Bone marrow (tissue), 2 donors: ENCODE measurements around the gene CA11.
A peak's percentile ranks its signal among the peaks of the same experiment; 100 is the strongest.
"Not testable (repeated sequence)": the region's sequence is repeated elsewhere in the genome, so short reads cannot be mapped to it uniquely, and the experiment has no call there.

Experiments used
- DNase-seq, 2 donors: peaks; one replicate each; lab custom pipeline; 2025; lab: John Stamatoyannopoulos, UW

Gene CA11

DNA sequence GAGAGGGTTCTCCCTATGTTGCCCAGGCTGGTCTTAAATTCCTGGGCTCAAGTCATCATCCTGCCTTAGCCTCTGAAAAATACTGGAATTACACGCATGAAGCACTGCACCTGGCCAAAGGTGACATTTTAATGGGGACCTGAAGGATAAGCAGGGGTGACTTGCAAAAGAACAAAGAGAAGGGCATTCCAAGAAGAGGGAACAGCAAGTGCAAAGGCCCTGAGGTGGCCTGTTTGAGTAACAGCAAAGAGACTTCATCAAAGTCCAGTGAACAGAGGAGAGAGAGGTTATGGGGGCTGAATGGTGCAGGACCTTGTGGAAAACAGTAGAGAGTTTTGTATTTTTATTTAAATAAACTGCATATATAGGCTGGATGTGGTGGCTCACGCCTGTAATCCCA lies 4.1 kb downstream of the CA11 start:
- DNase-seq, result no peak

DNA sequence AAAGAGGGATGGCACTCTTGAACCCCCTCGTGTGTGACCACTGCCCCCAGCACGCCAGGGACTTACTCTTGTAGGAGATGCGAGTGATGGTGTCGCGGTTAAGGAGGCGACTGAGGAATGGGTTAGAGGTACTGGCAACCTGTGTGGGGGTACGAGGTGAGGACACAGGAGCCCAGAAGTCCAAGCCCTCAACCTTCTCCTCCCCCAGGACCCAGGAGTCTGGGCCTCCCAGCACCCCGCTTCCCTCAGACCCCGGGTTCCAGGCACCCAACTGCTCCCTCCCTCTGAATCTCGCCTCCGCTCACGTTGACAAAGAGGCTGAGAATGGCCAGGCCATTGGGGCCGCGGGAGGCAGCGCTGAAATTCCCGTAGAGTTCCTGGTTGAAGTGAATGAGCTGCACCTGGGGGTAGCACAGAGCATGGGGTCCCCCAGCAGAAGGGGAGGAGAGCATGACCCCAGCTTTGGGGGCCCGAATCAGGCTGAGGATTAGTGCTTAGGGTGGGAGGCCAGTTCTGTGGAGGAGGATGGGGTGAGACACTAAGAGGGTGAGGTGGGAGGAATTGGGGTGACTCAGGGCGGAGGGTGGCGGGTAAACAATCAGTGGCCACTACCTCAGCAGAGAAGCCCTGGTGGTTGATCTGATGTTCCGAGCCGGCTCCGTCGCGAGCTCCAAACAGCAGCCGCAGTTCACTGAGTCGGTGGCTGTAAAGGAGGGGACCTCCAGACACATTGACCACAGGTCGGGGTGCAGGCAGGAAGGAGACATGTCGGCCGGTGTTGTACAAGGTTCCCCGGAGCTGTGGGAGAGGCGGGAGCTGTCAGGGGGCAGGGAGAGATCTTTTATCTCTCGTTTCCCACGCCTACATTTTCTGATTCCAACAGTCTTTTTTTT lies 6.3 kb downstream of the CA11 start:
- DNase-seq, result no peak

DNA sequence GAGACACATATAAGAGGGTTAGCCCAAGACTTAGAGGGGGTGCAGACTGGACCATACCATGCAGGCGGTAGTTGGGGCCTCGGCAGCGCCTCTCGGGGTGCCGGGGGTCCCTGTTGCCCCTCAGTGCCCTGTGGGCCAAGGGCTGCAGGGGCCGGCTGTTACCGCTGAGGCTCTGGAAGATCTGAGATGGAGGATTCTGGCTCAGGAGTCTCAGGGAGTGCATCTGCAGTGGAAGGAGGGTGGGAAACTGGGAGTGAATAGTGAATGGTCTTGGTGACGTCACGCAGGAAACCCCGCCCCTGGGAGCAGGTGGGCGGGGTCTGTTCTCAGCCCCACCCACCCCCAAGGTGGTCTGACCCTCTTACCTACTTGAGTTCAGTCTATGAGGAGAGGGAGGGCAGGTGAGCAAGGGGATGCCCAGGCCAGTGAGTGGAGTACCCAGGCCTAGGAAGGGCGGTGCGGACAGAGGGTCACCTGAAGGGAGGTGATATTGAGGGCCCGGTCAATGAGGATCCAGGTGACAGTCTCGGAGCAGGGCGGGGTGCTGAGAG lies 7.1 kb downstream of the CA11 start:
- no peak for DNase-seq

DNA sequence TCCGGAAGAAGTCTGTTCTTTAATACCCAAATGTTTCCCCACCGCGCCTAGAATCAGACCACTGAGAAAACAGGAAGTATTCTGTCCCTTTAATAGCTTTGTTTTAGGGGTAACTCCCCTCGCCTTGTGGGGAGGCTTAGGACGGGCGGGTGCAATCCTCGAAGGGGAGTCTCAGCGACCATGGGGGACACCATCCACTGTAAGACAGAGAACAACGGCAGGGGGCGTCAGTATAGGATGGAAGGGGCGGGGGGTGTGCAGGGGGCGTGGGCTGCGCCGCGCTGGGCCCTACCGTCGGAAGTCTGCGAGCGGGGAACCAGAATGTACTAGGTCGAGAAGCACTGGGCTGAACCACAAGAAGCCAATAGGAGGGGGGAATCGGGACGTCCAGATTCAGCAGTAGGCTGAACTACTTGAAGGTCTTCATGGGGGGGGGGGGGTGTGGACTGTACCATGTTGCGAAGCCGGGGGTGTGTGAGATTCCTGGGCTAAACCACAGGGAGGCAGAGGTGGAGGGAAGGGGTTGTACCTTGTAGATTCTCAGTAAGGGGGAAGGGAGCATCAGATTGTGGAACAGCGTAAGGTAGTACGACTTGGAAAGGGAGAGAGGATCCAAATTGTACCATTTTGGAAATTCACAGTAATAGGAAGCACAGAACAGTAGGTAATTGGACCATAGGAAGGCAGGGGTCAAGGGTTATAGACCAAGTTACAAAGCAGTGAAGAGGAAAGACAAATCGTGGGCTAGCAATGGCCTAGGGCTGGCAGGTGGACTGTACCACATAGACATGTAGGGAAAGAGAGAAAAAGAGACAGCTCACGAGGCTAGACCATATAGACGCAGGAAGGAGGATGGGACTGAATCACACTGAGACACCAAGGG lies 7.8 kb downstream of the CA11 start:
- DNase-seq, result peak; percentile 82 to 90

DNA sequence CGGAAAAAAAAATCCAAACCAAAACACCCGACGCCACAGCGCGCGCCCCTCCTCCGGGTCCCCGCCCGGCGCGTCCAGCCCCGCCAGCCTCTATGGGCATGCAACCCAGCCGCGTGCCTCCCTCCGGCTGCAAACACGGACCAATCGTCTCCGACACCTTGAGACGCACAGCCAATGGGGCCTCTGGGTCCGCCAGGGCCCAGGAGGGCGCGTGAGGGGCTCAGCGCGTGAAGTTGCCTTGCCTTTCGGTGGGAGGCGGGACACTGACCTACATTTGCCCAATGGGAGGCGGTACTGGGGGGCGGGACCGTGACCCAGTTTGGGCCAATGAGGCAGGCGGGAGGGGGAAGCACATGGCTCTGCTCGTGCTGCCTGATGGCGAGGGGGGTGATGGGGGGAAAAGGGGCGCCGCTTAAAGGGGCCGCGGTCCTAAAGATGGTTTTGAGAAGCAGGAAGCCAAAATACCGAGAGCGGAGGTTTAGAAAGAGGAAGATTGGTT lies 8.5 kb downstream of the CA11 start:
- DNase-seq, result peak; percentile 82 to 100

DNA sequence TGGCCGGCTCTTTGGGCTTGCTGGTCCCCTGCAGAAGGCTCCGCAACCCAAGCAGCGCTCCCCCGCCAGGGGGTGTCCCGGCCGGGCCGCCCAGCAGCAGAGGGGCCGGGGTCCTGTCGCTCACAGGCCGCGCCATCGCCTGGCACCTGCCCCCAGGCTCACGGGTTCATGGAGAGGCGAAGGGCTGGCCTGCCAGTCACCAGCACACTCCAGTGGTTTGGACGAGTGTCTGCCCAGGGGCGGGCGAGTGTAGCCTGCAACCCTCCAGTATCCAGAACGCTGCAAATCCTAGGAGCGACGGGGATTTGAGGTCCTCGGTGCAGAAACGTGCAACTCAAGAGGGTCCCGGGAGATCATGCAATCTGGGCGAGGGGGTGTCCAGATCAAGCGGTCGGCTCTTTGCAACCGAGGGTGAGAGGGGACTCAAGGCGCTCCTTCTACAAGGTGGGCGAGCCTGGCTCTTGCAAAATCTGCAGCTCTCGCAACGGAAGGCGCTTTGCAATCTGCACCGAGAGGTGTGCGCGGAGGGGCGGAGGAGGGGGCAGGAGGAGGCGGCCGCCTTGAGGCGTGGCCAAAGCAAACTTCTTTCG lies 9.0 kb downstream of the CA11 start, which contains the start of gene DBP:
TSS of gene DBP (minus strand) at position 521 of the 590 bp plus-strand sequence. CDS start at position 136, 385 bp downstream.
- peak in 1 of 2 donors; percentile 69 for DNase-seq

DNA sequence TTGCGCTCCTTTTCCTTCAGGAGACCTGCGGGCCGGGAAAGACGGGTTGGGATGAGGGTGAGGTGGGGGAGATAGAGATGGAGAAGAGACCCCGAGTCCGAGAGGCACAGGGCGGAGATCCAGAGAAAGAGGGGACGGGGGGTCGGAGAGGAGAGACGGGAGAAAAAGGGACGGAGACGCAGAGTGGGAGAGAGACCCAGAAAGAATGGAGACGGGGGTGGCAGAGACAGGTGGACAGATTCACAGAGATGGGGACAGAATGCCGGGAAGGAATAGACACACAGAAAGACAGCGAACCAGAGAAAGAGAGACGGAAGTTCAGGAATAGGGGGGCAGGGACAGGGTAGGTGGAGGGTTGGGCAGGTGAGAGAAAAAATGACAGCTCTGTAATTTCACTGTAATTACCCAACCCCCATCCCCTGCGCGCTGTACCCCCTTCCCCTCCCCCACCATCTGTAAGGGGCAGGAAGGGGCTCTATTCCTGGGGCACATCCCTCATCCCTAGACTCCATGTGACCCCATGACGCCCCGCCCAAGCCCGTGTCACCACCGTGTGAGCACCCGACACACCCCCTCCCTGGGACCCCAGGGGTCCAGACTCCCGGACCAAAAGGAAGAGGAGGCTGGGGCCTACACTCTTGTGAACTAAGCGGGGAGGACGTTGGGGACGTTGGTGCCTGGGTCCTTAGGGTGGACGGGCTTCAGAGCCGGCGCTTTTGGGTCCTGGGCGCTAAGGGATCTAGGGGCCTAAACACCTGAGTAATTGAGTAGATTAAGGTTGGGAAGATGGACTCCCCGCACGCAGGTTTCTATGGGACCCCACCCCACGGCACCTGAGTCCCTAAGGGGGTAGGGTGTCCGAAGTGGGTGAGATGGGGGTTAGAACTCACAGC lies 9.8 kb downstream of the CA11 start:
- no peak for DNase-seq

DNA sequence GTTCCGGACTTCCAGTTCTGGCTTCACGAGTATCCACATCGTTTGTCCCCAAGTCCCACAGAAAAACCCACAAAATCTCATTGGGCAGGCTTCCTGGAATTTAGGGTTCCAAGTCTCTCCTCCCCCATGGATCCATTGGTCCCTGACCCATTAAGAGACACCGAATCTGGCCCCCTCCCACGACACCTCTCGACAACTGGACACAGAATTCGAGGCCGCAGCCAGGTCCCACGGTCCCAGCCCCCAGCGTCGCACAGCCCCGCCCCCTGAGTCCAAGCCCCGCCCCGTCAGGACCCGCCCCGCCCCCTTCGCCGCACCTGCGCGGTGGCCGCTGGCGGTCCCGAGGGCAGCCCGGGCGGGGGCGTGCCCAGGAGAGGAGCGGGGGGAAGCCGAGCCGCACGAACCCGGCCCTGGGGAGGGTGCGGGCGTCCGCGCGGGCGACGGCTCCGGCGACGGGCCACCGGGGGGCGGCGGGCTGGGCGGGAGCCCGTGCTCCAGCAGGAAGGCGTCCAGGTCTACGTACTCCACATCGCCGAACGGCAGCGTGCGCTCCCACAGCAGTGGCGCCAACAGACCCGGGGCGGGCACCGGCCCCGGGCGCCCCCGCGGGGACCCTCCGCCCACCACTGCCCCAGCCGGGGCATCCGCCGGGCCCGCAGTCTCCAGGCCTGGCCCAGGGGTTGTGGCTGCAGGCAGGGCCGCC lies 10.6 kb downstream of the CA11 start:
- peak in 1 of 2 donors; percentile 48 for DNase-seq

DNA sequence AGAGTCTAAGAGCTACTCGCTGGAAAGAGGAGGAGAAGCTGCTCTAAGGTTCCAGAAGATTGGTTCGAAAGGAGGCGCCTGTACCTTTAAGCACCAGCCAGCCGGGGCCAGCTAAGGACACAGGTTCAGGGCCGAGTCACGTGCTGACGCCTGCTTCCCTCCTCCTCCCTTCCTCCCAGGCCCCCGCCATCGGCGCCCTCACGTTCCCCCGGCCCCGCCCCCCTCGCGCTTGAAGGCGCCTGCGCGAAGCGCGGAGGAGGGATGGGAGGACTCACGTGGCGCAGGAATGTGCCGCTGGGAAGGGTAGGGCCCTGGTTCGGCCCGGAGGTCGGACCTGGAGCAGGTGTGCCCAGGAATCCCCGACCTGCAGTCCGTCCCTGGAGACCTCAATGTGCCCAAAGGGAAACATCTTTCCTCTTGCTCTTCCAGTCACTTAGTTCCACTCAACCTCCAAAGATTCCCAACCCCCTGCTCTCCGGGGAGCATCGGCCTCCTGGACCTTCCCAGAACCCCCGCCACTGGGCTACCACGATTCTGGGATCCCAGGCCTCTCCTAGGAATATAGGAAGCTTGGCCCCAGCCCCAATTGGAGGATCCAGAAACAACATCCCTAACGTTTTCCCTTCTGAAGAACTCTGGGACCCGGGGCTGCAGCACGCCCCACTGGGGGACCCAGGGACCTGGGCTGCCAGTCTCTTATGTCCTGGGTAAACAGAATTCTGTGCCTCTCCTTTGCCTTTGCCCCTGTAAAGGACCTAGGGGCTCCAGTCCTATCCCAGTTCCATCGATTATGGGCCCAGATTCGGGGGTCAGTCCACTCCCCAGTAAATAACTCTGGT lies 11.3 kb downstream of the CA11 start:
- peak; percentile 58 to 80 for DNase-seq

DNA sequence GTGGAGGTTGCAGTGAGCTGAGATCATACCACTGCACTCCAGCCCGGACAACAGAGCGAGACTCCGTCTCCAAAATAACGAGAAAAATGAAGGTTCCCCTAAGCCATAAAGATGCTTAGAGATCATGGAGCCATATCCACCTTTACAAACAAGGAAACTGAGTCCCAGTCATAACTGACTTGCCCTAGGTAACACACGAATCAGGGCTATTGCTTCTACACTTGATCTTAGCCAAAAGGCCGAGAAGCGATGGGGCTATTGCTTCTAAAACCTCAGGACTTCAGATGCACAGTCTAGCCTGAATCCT lies 12.0 kb downstream of the CA11 start:
- no peak for DNase-seq

DNA sequence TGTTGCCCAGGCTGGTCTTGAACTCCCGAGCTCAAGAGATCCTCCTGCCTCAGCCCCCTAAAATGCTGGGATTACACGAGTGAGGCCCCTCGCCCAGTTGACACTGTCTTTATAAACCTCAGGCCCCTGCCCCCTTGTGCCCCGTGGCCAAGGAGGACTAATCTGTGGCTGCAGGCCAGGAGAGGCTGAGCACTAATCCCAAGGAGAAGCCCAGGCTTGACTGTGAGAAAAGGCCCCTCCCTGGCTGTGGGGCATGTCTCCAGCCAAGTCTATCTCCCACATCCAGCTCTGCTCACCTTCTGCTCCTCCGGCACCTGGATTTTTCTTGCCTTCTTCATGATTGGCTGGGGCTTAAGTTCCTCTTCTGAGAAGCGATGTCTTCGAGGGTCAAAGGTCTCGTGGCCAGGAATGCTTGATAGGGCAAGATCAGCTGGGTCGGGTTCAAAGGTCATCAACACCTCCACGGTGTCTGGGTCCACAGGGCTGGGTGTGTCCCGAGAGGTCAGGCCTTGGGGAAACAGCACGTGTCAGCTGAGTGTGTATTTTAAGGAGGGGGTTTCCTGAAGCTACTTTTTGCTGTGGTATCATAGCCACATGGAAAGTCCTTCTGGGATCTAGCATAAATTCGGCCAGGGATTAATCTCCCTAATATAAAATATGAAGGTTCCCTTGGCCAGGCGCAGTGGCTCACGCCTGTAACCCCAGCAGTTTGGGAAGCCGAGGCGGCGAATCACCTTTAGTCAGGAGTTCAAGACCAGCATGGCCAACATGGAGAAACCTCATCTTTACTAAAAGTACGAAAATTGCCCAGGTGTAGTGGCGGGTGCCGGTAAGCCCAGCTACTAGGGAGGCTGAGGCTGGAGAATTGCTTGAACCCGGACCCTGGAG lies 12.6 kb downstream of the CA11 start:
- DNase-seq, result no peak

DNA sequence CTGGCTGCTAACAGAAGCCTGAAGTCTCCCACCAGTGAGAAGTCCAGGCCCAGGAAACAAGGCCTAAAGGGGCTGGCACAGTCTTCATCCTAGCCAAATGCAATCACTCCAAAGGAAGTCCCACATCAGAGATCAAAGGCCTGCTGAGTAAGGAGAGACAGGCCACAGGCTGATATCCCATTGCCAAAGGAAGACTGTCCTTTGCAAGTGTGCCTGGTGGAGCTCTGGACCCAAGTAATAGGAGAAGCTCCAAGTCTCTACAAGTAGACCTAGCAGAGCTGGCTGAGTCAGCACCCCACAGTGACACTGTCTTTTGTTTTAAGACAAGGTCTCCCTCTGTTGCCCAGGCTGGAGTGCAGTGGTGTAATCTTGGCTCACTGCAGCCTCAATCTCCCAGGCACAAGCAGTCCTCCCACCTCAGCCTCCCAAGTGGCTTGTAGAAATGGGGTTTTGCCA lies 13.3 kb downstream of the CA11 start:
- DNase-seq, result no peak

DNA sequence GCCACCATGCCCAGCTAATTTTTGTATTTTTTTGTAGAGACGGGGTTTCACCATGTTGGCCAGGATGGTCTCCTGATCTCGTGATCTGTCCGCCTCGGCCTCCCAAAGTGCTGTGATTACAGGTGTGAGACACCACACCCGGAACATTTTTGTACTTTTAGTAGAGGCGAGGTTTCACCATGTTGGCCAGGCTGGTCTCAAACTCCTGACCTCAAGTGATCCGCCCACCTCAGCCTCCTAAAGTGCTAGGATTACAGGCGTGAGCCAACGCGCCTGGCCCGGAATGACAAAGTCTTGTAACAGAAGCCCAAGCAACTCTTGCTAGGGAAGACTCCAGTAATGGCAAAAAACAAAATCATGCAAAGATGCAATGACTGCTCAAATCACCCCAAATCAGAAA lies 13.7 kb downstream of the CA11 start:
- DNase-seq, result not testable (repeated sequence)

DNA sequence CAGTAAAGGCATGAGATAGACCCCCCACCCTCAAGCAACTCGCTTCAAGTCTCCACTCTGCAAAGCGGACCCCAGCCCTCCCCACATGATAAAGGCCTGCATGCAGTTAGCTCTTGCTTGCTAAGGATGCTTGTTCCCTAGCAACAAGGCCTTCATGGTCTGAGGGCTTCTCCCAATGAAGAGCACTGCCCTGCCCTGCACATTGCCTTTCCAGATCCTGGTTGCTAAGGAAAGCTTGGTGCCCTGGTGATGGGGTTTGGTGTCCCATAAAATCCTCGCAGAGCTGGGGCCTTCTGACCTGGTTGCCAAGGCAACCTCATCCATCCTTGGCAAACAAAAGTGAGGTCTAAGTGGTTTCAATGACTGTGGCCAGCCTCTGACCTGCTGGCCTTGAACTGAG lies 14.8 kb downstream of the CA11 start:
- no peak for DNase-seq

DNA sequence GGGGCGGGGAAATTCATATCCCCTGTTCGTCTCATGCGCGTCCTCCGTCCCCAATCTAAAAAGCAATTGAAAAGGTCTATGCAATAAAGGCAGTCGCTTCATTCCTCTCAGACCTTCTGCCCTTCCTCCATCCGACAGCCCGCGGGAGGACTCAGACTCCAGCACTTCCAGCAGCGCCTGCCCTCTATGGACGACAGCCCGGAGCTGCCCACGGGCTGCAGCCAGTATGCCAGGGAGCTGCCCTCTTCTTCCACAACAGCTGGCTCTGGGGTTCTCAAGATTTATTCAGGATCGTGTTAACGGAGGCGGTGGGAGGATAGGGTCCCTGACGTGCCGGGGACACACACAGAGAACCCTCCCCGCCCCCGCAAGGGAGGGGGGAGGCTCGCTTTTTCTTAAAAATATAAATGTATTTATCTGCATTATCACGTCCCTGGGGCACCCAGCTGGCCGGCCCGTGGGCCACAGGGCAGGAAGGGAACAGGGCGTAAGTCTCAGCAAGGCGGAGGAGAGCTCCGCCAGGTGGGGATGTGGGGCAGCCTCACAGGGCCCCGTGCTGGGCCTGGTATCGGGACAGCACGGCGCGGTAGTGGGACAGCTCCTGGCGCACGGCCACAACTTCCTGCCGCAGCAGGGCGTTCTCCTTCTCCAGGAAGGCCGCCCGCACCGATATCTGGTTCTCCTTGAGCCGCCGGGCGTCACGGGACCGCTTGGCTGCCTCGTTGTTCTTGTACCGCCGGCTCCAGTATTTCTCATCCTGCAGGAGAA lies 15.5 kb downstream of the CA11 start:
- no peak for DNase-seq

DNA sequence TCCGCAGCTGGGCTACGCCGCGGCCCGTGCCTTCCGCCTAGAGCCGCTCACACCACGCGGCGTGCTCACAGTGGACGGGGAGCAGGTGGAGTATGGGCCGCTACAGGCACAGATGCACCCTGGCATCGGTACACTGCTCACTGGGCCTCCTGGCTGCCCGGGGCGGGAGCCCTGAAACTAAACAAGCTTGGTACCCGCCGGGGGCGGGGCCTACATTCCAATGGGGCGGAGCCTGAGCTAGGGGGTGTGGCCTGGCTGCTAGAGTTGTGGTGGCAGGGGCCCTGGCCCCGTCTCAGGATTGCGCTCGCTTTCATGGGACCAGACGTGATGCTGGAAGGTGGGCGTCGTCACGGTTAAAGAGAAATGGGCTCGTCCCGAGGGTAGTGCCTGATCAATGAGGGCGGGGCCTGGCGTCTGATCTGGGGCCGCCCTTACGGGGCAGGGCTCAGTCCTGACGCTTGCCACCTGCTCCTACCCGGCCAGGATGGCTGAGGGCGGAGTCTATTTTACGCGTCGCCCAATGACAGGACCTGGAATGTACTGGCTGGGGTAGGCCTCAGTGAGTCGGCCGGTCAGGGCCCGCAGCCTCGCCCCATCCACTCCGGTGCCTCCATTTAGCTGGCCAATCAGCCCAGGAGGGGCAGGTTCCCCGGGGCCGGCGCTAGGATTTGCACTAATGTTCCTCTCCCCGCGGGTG lies 16.2 kb downstream of the CA11 start:
- DNase-seq, result no peak

DNA sequence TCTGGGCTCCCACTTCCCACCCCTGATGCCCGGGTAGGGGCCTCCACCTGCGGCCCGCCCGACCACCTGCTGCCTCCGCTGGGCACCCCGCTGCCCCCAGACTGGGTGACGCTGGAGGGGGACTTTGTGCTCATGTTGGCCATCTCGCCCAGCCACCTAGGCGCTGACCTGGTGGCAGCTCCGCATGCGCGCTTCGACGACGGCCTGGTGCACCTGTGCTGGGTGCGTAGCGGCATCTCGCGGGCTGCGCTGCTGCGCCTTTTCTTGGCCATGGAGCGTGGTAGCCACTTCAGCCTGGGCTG lies 16.7 kb downstream of the CA11 start:
- DNase-seq, result no peak
